COLO668 (cell line): ENCODE measurements around the gene CACNB2.

Experiments
- DNase-seq: peaks from one replicate; lab custom pipeline; 2025; ENCODE audit not compliant: unreplicated experiment; lab: John Stamatoyannopoulos, UW

CACNB2 gene

GRCh38 chr10:18140149-18140956 lies at the start of gene CACNB2:
Gene CACNB2 (plus strand): TSS chr10:18140424.
- DNase-seq = peak; percentile 3

- DNase-seq = no peak
These were observed 45.9 kb upstream of the CACNB2 start for GRCh38 chr10:18094332-18094731.

GRCh38 chr10:18094793-18095192 lies 45.4 kb upstream of the CACNB2 start:
- DNase-seq = no peak

- no peak for DNase-seq
These were observed 42.7 kb upstream of the CACNB2 start for GRCh38 chr10:18097524-18097923.

- DNase-seq = no peak
These were observed 42.0 kb upstream of the CACNB2 start for GRCh38 chr10:18098201-18098600.

- DNase-seq = no peak
These were observed 40.8 kb upstream of the CACNB2 start for GRCh38 chr10:18099415-18099814.

- no peak for DNase-seq
These were observed 39.6 kb upstream of the CACNB2 start for GRCh38 chr10:18100669-18101068.

- no peak for DNase-seq
These were observed 37.8 kb upstream of the CACNB2 start for GRCh38 chr10:18102404-18102803.

- DNase-seq = peak; percentile 22
These were observed 35.9 kb upstream of the CACNB2 start for GRCh38 chr10:18104223-18104872.

GRCh38 chr10:18109341-18109870 lies 30.8 kb upstream of the CACNB2 start:
- DNase-seq = no peak

GRCh38 chr10:18113881-18114280 lies 26.3 kb upstream of the CACNB2 start:
- DNase-seq = no peak

GRCh38 chr10:18117276-18117675 lies 22.9 kb upstream of the CACNB2 start:
- DNase-seq = no peak

GRCh38 chr10:18122753-18123152 lies 17.5 kb upstream of the CACNB2 start:
- no peak for DNase-seq

GRCh38 chr10:18133046-18133445 lies 7.2 kb upstream of the CACNB2 start:
- no peak for DNase-seq

- no peak for DNase-seq
These were observed 5.7 kb upstream of the CACNB2 start for GRCh38 chr10:18134509-18134908.

GRCh38 chr10:18134921-18135320 lies 5.3 kb upstream of the CACNB2 start:
- DNase-seq = no peak

- DNase-seq = no peak
These were observed 4.0 kb upstream of the CACNB2 start for GRCh38 chr10:18136073-18136791.

GRCh38 chr10:18137111-18137510 lies 3.1 kb upstream of the CACNB2 start:
- DNase-seq = no peak

- no peak for DNase-seq
These were observed 977 bp downstream of the CACNB2 start for GRCh38 chr10:18140957-18141845.

GRCh38 chr10:18142151-18142550 lies 1.9 kb downstream of the CACNB2 start:
- no peak for DNase-seq

GRCh38 chr10:18144396-18144795 lies 4.2 kb downstream of the CACNB2 start:
- DNase-seq = no peak
